DND-41 (cell line): Measurements from ENCODE around the gene IFNAR1.
A peak's percentile ranks its signal among the peaks of the same experiment; 100 is the strongest.

ENCODE experiments used
- ATAC-seq: fragments of 200-7000 bp; cut with Tn5 transposase; 3 replicates; pipeline ENCODE4 v1.9.1; 2021; ENCODE audit warnings: low read depth; ENCODE audit not compliant: insufficient read depth
- DNase-seq: peaks from one replicate; pipeline ENCODE4 v3.0.0-alpha.2; 2020
- H2AFZ ChIP-seq: 2 replicates; pipeline ENCODE4 v1.6.0; 2012; ENCODE audit warnings: low read depth, low read length
- H3K27ac ChIP-seq: 2 replicates; pipeline ENCODE4 v1.5.1; 2012; ENCODE audit warnings: low read length, inconsistent platforms
- H3K27me3 ChIP-seq: fragments of 200-600 bp; sonication (generic); 2 replicates; pipeline ENCODE4 v1.6.0; 2012; ENCODE audit warnings: low read length, mild to moderate bottlenecking, inconsistent platforms; ENCODE audit not compliant: insufficient read depth, poor library complexity
- H3K36me3 ChIP-seq: 2 replicates; pipeline ENCODE4 v1.5.1; 2012; ENCODE audit warnings: low read length, inconsistent platforms; ENCODE audit not compliant: insufficient read depth
- H3K4me1 ChIP-seq: 2 replicates; pipeline ENCODE4 v1.5.1; 2012; ENCODE audit warnings: mild to moderate bottlenecking, low read length; ENCODE audit not compliant: insufficient read depth
- H3K4me2 ChIP-seq: 2 replicates; pipeline ENCODE4 v1.6.0; 2012; ENCODE audit warnings: mild to moderate bottlenecking, moderate library complexity, low read length, inconsistent platforms; ENCODE audit not compliant: insufficient read depth
- H3K4me3 ChIP-seq, 2 experiments: fragments of 200-600 bp in 1 of 2; shearing (Covaris generic) in 1 of 2; 2 replicates each; pipeline ENCODE4 v1.5.1; 2012 to 2016; ENCODE audit warnings: inconsistent platforms in 2 of 2, low read length in 2 of 2, mild to moderate bottlenecking in 2 of 2, low read depth in 1 of 2, moderate library complexity in 1 of 2
- H3K79me2 ChIP-seq: 2 replicates; pipeline ENCODE4 v1.6.0; 2012; ENCODE audit warnings: low read length, inconsistent platforms; ENCODE audit not compliant: insufficient read depth
- H3K9ac ChIP-seq: 2 replicates; pipeline ENCODE4 v1.6.0; 2012; ENCODE audit warnings: low read depth, mild to moderate bottlenecking, inconsistent platforms, low read length, moderate library complexity
- H3K9me3 ChIP-seq: 2 replicates; pipeline ENCODE4 v1.5.1; 2012; ENCODE audit warnings: low read length, moderate library complexity, mild to moderate bottlenecking, inconsistent platforms; ENCODE audit not compliant: insufficient read depth, severe bottlenecking
- H4K20me1 ChIP-seq: 2 replicates; pipeline ENCODE4 v1.6.0; 2012; ENCODE audit warnings: low read length; ENCODE audit not compliant: insufficient read depth
- CTCF ChIP-seq: IDR thresholded peaks from 2 replicates; pipeline ENCODE4 v1.5.1; 2012; ENCODE audit warnings: borderline replicate concordance, low read length, moderate library complexity, mild to moderate bottlenecking; ENCODE audit not compliant: poor library complexity, severe bottlenecking; ENCODE audit errors: extremely low read depth
- EZH2 ChIP-seq: IDR thresholded peaks from 3 replicates; pipeline ENCODE4 v1.6.1; 2012; ENCODE audit warnings: borderline replicate concordance, low read depth, mild to moderate bottlenecking, moderate library complexity, low read length, inconsistent platforms; ENCODE audit not compliant: severe bottlenecking

IFNAR1 gene

GRCh38 chr21:33359446-33359845, 34.7 kb downstream of the IFNAR1 start:
- DNase-seq = no peak
- Histone ChIP-seq H3K4me2 (no peak overlapping the region), H3K27ac (no peak overlapping the region), H2AFZ (no peak overlapping the region), H3K4me3 (no peak overlapping the region), H3K36me3 (peaks cover 32% of the 10 kb centered on the region), H3K79me2 (no peaks in the 10 kb centered on the region), H3K4me1 (peaks cover 19% of the 10 kb centered on the region), H3K9me3 (no peaks in the 10 kb centered on the region), H3K9ac (no peak overlapping the region), H4K20me1 (no peaks in the 10 kb centered on the region; the same call in 1 of the 2 replicates), H3K27me3 (no peaks in the 10 kb centered on the region)
- no peak for TF ChIP-seq CTCF
- TF ChIP-seq EZH2 = no peak
- ATAC-seq = no peak

GRCh38 chr21:33360281-33360680, 35.5 kb downstream of the IFNAR1 start:
- Histone ChIP-seq H2AFZ (no peak overlapping the region), H3K27ac (no peak overlapping the region), H3K4me2 (no peak overlapping the region), H3K36me3 (peaks cover 23% of the 10 kb centered on the region), H4K20me1 (no peaks in the 10 kb centered on the region; the same call in 1 of the 2 replicates), H3K9me3 (no peaks in the 10 kb centered on the region), H3K27me3 (no peaks in the 10 kb centered on the region), H3K79me2 (no peaks in the 10 kb centered on the region), H3K4me1 (peaks cover 19% of the 10 kb centered on the region), H3K4me3 (no peak overlapping the region), H3K9ac (no peak overlapping the region)
- DNase-seq = no peak
- ATAC-seq = no peak
- TF ChIP-seq CTCF (no peak), EZH2 (no peak)

- no peaks in the 10 kb centered on the region; the same call in 1 of the 2 replicates for H4K20me1 ChIP-seq
- H3K9me3 ChIP-seq = peaks cover under 1% of the 10 kb centered on the region
- peak; percentile 82 for DNase-seq
- no peaks in the 10 kb centered on the region for H3K79me2 ChIP-seq
- peak overlapping the region in 1 of 2 experiments; percentile 40; a peak in 2 of 4 replicates for H3K4me3 ChIP-seq
- no peak overlapping the region; the same call in 1 of the 2 replicates for H3K9ac ChIP-seq
- H3K4me2 ChIP-seq = peak overlapping the region; percentile 57
- peak; percentile 89 for ATAC-seq
- no peak overlapping the region for H3K27ac ChIP-seq
- H2AFZ ChIP-seq = peak overlapping the region; percentile 40; the same call in 1 of the 2 replicates
- TF ChIP-seq EZH2 (no peak), CTCF (peak; percentile 96)
- peaks cover 19% of the 10 kb centered on the region for H3K4me1 ChIP-seq
- H3K36me3 ChIP-seq = peaks cover 16% of the 10 kb centered on the region
- H3K27me3 ChIP-seq = no peaks in the 10 kb centered on the region
Measured at GRCh38 chr21:33360881-33361602, 36.3 kb downstream of the IFNAR1 start.
